Adipose tissue (tissue), 3 donors: ENCODE data around the gene DNAH6. TPM values are rescaled to one million over a fixed set of nuclear protein-coding genes. Genes with fewer than 3 reads are reported as not detected.
"Not testable (repeated sequence)": the region's sequence is repeated elsewhere in the genome, so short reads cannot be mapped to it uniquely, and the experiment has no call there.

Experiments used
- H3K27ac ChIP-seq: one replicate; pipeline ENCODE4 v1.5.1; 2013; ENCODE audit warnings: low read depth, low read length
- WGBS, 3 donors: extraction: QIAGEN DNeasy Blood & Tissue Kit; methylation state at CpG; one replicate each; pipeline ENCODE4 v1.1.7; 2013; 5-methylcytosine and 5-hydroxymethylcytosine counted together
- polyA plus RNA-seq, 3 donors: library from polyadenylated mRNA; stranded (reverse); fragments of 200-250 nt; gene quantifications; one replicate each; pipeline ENCODE4 v1.2.3, GENCODE V29; 2013
- donor health status: healthy with polysubstance abuse.
- donor health status: Bipolar disorder and iron deficiency.
- donor health status: healthy.

Gene DNAH6
- polyA plus RNA-seq, 3 donors = 0.27 to 1.1 (median 0.35) TPM

- H3K27ac ChIP-seq = no peak overlapping the region
Measured at GRCh38 chr2:84496386-84496785, 19.9 kb upstream of the DNAH6 start.

DNA sequence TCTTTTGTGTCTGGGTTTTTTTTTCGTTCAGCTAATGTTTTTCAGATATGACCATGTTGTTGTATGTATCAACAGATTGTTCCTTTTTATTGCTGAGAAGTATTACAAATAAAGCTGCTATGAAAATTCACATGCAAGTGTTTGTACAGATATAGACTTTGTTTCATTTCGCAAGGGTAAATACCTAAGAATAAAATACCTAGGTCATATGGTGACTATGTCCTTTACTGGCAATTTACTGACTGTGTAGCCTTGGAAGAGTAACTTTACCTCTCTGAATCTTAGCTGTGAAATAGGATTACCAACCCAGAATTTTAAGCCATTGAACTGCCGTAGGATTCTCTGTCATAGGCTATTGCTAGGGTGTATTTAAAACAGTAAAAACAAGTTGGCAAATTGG is 19.0 kb upstream of the DNAH6 start:
- WGBS, 3 donors = 91 to 94% (median 92%) methylated on average over 3 of the region's 3 CpGs
- no peak overlapping the region for H3K27ac ChIP-seq

GRCh38 chr2:84498150-84498799 is 18.0 kb upstream of the DNAH6 start:
- H3K27ac ChIP-seq = no peak overlapping the region

GRCh38 chr2:84511024-84511423 is 5.3 kb upstream of the DNAH6 start:
- WGBS, 3 donors = 85 to 90% (median 87%) methylated on average over 10 of the region's 10 CpGs
- not testable (repeated sequence) for H3K27ac ChIP-seq

- no peak overlapping the region for H3K27ac ChIP-seq
- 44 to 62% (median 50%) methylated on average over 9 of the region's 9 CpGs for WGBS, 3 donors
Measured at GRCh38 chr2:84515788-84516187, 510 bp upstream of the DNAH6 start.

- no peak overlapping the region for H3K27ac ChIP-seq
Measured at GRCh38 chr2:84519332-84519957, 3.1 kb downstream of the DNAH6 start.

DNA sequence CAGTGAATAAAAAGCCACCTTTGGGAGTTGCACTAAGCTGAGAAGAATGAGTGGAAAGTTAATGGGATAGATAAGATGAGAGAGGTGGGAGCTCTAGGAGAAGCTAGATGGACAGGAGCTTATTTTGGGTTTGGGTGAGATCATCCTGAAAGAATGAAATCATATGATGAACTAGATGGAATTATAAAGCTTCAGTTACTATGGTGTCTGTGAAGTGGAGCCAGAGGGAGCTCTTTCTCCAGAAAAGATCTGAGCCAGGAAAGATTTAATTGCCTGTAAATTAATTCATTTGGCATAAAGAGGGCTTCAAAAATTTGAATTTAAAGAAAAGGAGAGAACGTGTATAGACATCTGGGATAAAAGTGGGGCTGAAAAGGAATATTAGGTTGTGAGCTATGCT is 10.3 kb downstream of the DNAH6 start:
- WGBS, 3 donors = 43 to 66% (median 56%) methylated on average over 1 of the region's 1 CpG
- no peak overlapping the region for H3K27ac ChIP-seq

GRCh38 chr2:84527137-84528129 is 11.1 kb downstream of the DNAH6 start:
- WGBS, 3 donors = 60 to 65% (median 62%) methylated on average over 4 of the region's 4 CpGs
- H3K27ac ChIP-seq = no peak overlapping the region

- 61 to 84% (median 78%) methylated on average over 1 of the region's 1 CpG for WGBS, 3 donors
- H3K27ac ChIP-seq = no peak overlapping the region
Measured at GRCh38 chr2:84532291-84532690, 16.0 kb downstream of the DNAH6 start.

DNA sequence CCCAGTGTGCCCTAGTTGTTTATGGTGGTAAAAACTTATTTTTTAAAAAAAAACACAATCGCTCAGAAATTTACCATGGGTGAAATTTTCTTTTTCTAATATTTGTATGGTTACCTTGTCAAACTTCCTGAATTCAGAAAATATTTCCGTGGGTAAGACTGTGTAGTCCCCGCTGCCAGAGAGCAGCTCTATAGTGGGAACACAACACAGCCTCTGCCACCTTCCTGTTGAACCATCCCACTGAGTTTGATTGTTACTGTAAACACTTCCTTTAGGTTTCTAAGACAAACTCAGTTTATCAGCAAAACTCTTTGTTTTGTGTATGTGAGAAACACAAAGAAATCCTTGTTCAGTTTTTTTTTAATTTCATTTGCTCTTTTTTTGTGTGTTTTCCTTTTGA is 17.9 kb downstream of the DNAH6 start:
- H3K27ac ChIP-seq = no peak overlapping the region
- 37 to 72% (median 49%) methylated on average over 3 of the region's 3 CpGs for WGBS, 3 donors

GRCh38 chr2:84537251-84537650 is 21.0 kb downstream of the DNAH6 start:
- 84 to 97% (median 93%) methylated on average over 1 of the region's 1 CpG for WGBS, 3 donors
- H3K27ac ChIP-seq = no peak overlapping the region

GRCh38 chr2:84539729-84540128 is 23.4 kb downstream of the DNAH6 start:
- no peak overlapping the region for H3K27ac ChIP-seq

- no peak overlapping the region for H3K27ac ChIP-seq
Measured at GRCh38 chr2:84545005-84545404, 28.7 kb downstream of the DNAH6 start.

DNA sequence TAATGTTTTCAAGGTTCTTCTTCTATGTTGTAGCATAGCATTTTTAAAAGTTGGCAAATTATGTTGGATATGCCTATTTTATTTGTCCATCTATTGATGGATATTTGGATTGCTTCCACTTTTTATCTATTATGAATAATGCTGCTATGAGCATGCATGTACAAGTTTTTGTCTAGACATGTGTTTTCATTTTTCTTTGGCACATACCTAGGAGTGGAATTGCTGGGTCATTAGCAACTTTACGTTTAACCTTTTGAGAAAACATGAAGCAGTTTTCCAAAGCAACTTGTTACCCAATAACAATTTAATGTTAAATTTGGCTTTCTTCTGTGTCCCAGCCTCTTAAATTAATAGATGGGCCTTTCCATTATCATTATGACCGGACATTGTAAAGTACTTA is 30.3 kb downstream of the DNAH6 start:
- 81 to 92% (median 87%) methylated on average over 2 of the region's 2 CpGs for WGBS, 3 donors
- H3K27ac ChIP-seq = no peak overlapping the region

DNA sequence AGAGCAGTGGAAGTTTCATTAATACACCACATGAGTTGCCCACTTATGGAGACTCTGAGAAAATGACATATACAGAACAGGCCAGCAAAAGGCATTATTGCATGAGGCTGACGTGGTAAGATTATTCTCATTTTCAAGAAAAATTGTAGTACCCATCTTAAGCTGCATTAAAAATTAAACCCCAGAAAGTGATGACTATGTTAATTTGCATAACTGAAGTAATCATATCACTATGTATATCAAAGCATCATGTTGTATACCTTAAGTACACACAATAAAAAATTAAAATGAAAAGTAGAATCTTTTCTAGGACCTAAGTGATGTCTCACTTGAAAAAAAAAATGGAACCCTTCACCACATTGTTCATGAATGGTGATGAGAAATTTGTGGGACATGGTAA is 32.0 kb downstream of the DNAH6 start:
- no peak overlapping the region for H3K27ac ChIP-seq
- 82 to 91% (median 89%) methylated on average over 1 of the region's 1 CpG for WGBS, 3 donors

DNA sequence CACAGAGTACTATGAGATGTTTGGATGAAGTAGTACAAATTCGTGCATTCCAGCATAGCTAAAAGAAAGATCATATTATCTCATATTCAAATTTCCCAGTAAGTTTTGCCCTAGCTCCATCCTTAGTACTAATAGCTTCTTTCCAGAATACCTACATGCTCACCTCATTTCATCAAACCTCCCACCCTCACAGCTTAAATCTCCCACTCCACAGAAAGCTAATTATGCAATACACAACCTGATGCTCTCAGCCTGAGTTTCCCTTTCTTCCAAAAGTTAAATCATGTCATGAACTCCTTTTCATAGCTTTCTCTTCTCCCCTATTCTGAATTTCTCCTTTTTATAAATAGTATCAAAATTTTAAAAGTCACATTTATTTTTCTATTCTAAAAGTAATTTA is 34.6 kb downstream of the DNAH6 start:
- WGBS, 3 donors = 57 to 81% (median 67%) methylated on average over 1 of the region's 1 CpG
- H3K27ac ChIP-seq = no peak overlapping the region

GRCh38 chr2:84551526-84551925 is 35.2 kb downstream of the DNAH6 start:
- not testable (repeated sequence) for H3K27ac ChIP-seq
- WGBS, 3 donors = 92 to 93% (median 93%) methylated on average over 6 of the region's 6 CpGs

DNA sequence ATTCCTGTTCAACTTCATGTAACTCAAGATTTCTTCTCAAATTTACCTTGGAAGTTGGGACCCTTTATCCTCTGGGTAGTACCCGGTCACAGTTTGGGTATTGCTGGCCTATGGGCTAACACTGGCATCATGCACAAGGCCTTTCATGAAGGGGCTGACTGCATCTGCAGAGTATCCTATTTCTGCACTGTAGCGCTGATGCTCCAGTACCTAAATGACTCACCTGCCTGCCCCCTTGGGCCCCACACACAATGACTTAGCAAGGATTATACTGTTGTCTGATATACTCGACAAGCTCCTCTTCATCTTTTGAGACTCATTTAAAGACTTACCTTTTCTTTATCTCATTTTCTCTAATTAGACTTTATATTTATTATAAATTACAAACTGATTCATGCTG is 39.9 kb downstream of the DNAH6 start:
- whole genome bisulfite sequencing, 3 donors = 91 to 96% (median 92%) methylated on average over 3 of the region's 3 CpGs

DNA sequence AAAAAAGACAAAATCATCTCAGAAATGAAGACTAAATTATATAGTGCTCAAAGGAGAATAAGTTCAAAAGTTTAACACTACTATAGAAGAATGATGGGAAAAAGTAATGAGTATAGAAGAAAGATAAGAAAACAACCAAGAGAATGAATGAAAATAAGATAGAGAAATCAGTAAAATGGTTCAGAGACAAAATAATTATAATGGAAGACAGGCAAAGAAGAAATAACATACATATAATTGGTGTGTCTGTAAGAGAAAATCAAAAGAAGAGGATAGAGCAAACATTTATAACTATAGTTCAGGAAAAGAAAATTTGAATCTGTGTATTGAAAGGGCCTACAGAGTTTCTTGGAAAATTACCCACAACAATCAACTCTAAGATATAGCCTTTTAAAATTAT is 43.5 kb downstream of the DNAH6 start:
- H3K27ac ChIP-seq = no peak overlapping the region

More for the DNA sequence above, 39.9 kb downstream of the DNAH6 start:
- H3K27ac ChIP-seq = no peak overlapping the region

DNA sequence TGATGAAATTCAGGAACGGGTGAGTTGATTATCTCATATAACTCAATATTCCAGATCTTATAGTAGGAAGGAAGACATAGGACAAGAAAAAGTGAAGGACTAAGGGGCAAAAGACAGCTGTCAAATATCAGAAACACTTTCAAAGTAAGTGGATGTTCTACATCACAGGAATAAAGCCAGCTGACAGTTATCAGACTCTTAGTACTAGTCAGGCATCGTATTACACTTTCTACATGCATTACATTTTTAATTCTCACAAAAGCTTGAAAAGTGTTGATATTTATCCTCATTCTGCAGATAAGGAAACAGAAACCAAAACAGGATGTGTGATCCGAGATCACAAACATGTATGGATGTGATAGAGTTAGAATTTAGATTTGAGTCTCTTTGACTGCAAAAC is 63.4 kb downstream of the DNAH6 start:
- 59 to 80% (median 65%) methylated on average over 3 of the region's 3 CpGs for WGBS, 3 donors

More for the DNA sequence above, 63.4 kb downstream of the DNAH6 start:
- H3K27ac ChIP-seq = no peak overlapping the region
